H1 (cell line): ENCODE measurements around the gene ALG14. TPM values are rescaled to one million over a fixed set of nuclear protein-coding genes. Genes with fewer than 3 reads are reported as not detected.

Experiments
- CHD7 ChIP-seq: fragments of 300-600 bp; sonication (generic); IDR thresholded peaks from 2 replicates; pipeline ENCODE4 v1.7.1; 2012; ENCODE audit warnings: low read length, moderate library complexity, mild to moderate bottlenecking, inconsistent platforms; ENCODE audit not compliant: insufficient replicate concordance
- E2F6 ChIP-seq: IDR thresholded peaks from 2 replicates; pipeline ENCODE4 v1.6.1; 2012; ENCODE audit warnings: inconsistent platforms
- HDAC6 ChIP-seq: IDR thresholded peaks from one replicate; pipeline ENCODE4 v1.7.1; 2012; ENCODE audit warnings: low read depth, mild to moderate bottlenecking, inconsistent platforms, low read length, moderate library complexity
- POU5F1 ChIP-seq: IDR thresholded peaks from 2 replicates; pipeline ENCODE4 v1.6.1; 2011; ENCODE audit warnings: low read depth, mild to moderate bottlenecking, low read length, moderate library complexity
- RFX5 ChIP-seq: IDR thresholded peaks from 2 replicates; pipeline ENCODE4 v1.6.1; 2011; ENCODE audit warnings: low read depth, low read length, improper control_type of control experiment, borderline replicate concordance
- polyA plus RNA-seq, 7 experiments: library from polyadenylated mRNA; depleted of rRNA in 3 of 7; stranded (reverse) in 5 of 7; unstranded in 2 of 7; fragments of >200 nt in 5 of 7; fragments of 200-250 nt in 2 of 7; gene quantifications; 1 replicate in 5 of 7; 2 replicates in 1 of 7; 4 replicates in 1 of 7; pipeline versions ENCODE4 v1.2.1 to v1.2.3, GENCODE V29; 2011 to 2013; ENCODE audit warnings: missing spikeins in 2 of 7, mixed read lengths in 2 of 7
- total RNA-seq: library from RNA; stranded (reverse); fragmentation: NEBNext Ultra II Directional; extraction: Animal tissue kit (Norgen Biotek cat#: 25700); gene quantifications from 2 replicates; pipeline ENCODE4 v1.2.1, GENCODE V29; 2021
- TF ChIP-seq, protein P1 (sequence below), 3 experiments: IDR thresholded peaks; 1 replicate in 2 of 3; 2 replicates in 1 of 3; pipeline versions ENCODE4 v1.5.1 to v1.6.1; 2011; ENCODE audit warnings: low read length in 3 of 3, mild to moderate bottlenecking in 3 of 3, inconsistent platforms in 2 of 3, low read depth in 1 of 3, moderate library complexity in 1 of 3; ENCODE audit not compliant: insufficient read depth in 1 of 3; ENCODE audit errors: control extremely low read depth in 1 of 3

Gene ALG14
- total and polyA plus RNA-seq, 2 of the 8 experiments (the other 6 are each of a cell fraction or from before 2014, with no cell fraction given): 0.95 to 1.3 TPM

GRCh38 chr1:94925561-94926125 lies 147.1 kb downstream of the ALG14 start (continued):
- TF ChIP-seq CHD7: no peak
- TF ChIP-seq POU5F1: no peak
- no peak for TF ChIP-seq RFX5
- no peak for TF ChIP-seq HDAC6
- peak; percentile 26; the same call in 1 of the 2 replicates for TF ChIP-seq E2F6
- TF ChIP-seq, protein P1, sequence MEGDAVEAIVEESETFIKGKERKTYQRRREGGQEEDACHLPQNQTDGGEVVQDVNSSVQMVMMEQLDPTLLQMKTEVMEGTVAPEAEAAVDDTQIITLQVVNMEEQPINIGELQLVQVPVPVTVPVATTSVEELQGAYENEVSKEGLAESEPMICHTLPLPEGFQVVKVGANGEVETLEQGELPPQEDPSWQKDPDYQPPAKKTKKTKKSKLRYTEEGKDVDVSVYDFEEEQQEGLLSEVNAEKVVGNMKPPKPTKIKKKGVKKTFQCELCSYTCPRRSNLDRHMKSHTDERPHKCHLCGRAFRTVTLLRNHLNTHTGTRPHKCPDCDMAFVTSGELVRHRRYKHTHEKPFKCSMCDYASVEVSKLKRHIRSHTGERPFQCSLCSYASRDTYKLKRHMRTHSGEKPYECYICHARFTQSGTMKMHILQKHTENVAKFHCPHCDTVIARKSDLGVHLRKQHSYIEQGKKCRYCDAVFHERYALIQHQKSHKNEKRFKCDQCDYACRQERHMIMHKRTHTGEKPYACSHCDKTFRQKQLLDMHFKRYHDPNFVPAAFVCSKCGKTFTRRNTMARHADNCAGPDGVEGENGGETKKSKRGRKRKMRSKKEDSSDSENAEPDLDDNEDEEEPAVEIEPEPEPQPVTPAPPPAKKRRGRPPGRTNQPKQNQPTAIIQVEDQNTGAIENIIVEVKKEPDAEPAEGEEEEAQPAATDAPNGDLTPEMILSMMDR (IDR thresholded peaks at IDR 0.05; ENCODE audit: control extremely low read depth in 1 of 3, insufficient read depth in 1 of 3, low read depth in 1 of 3, low read length in 3 of 3): no peak
